NCI-H1436 treated with DMSO at 0.1 percent for 48 hours (cell line): ENCODE measurements around the gene FRAS1.
A peak's percentile ranks its signal among the peaks of the same experiment; 100 is the strongest.
"Not testable (repeated sequence)": the region's sequence is repeated elsewhere in the genome, so short reads cannot be mapped to it uniquely, and the experiment has no call there.

ENCODE experiments used
- DNase-seq: peaks from one replicate; lab custom pipeline; 2025; lab: John Stamatoyannopoulos, UW

The FRAS1 gene

DNA sequence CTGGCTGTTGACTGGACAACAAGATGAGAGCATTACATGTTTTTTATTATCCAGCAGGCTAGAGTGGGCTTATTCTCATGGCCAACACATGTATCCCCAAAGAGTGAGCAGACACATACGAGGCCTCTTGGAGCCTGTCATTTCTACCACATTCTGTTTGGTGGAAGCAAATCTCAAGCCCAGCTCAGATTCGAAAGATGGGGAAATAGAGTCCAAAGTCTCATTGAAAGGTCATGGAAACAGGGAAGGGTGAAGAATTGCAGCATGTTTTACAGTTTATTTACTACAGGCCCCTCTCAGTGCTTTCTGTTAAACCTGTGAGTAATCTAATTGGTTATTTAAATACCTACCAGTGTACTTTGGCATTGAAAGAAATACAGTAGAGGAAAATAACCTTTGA, 108.6 kb downstream of the FRAS1 start:
- no peak for DNase-seq

DNA sequence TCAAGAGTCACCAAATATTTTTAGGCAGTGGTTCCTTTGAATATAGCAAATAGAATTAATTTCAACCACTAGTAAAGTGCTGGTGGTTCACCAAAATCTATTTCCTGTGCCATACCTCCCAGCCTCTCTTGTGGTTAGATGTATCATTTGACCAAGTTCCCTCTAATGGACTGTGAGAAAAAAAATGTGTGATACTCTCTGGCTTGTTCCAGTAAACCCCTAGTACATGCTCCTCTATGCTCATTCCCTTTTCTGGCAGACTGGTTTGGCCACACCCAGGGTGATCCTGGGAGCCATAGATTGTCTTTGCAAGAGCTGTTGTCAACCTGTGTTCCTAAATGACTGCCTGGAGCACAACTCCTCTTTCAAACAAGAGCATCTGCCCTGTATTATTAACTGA, 109.5 kb downstream of the FRAS1 start:
- no peak for DNase-seq

DNA sequence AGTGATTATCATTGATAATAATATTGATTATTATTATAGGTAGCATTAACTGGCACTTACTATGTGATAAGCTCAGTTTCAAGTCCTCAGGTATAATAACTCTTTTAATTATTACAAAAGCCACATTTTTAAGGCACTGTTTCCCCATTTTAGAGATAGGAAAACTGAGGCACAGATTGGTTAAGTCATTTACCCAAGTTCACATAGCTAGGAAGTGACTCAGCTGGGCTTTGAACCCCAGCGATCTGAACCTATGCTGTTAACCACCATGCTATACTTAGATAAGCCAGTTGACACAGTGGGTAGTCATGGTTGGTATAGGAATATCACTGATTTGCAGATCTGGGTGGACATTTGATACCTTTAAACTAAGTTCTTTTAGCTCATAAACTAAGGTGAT, 110.4 kb downstream of the FRAS1 start:
- DNase-seq = no peak

DNA sequence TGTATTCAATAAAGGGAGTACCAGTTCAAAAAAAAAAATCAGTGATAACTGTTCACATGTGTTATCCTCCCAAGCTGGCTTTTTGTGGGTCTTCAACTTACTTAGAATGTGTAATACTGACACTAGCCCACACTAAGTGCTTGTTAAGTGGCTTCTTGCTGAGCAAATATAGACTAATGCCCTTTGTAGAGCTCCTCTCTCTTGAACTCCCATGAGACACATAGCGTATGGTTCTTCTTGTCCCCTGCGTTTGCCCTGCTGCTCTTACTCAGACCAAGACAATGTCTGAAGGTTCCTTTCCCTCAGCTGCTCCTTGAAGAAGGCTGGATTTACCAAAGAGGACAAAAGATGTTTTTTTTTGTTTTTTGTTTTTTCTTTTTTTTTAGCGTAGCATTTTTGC, 110.9 kb downstream of the FRAS1 start:
- peak; percentile 83 for DNase-seq

DNA sequence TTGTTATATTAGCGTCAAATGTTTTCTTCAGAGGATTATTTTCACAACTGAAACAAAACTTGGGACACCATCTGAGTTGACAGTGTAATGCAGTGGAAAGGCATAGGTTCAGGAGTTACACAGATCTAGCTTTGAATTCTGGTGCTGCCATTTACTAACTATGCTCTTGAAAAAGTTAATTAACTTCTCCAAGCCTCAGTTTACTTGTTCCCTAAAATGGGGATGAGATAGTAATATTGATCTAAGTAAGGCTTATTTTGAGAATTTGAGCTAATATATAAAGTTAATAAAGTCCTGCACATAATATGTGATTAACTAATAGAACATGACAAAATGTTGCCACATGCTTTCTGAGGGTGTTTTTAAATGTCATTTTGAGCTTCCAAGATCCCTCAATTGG, 112.6 kb downstream of the FRAS1 start:
- DNase-seq = no peak

DNA sequence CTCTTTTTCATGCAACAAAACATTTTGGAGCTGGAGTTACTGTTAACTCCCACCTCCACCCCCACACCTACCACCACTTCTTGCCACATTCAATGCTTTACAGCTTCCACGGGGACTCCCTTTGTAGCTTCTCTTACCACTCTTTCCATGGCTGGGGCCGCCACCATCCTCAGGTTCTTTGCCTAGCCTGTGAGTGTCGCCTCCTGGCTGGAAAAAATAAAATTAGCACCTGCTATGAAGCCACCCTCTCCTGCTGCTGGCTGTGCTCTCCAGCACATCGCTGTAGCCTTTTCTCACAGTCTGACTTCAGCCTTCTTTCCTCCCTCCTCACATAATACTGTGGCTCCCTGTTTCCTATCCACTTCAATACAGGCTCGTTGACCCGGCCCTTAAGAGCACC, 114.4 kb downstream of the FRAS1 start:
- no peak for DNase-seq

DNA sequence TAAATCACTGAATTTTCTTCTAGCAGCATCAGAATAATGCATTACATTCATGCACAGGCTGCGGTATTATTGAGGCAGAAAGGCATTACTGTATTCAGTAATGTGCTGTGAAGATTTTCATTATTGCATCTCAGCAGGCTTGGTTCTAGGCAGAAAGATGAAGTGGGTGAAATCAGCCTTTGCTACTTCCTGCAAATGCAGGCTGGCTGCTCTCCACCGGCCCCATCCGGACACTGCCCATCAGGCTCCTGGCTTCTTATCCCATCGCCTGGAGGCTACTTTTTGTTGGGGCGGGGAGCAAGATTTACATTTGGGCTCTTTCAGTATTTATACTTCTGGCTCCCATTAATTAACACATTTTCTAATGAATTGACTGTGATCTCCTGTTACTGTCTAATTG, 117.8 kb downstream of the FRAS1 start:
- no peak for DNase-seq

DNA sequence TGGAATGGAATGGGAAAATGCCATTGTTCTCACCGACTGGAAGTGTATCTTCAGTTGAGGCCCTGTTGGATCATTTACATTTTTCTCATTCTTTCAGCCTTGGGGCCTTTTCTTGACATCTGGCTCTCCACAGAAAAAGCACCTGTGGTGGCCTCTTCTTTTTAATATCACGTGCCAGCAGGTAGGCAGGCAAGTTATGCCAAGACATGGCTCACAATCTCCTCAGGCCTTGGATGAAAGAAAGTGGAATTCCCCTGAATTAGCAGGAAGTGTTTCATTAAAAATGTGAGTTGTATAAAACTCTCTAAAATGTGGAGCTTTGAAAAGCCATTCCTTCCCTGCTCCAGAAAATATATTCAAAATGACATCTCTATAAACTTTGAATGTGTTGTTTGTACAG, 122.1 kb downstream of the FRAS1 start:
- DNase-seq = no peak

DNA sequence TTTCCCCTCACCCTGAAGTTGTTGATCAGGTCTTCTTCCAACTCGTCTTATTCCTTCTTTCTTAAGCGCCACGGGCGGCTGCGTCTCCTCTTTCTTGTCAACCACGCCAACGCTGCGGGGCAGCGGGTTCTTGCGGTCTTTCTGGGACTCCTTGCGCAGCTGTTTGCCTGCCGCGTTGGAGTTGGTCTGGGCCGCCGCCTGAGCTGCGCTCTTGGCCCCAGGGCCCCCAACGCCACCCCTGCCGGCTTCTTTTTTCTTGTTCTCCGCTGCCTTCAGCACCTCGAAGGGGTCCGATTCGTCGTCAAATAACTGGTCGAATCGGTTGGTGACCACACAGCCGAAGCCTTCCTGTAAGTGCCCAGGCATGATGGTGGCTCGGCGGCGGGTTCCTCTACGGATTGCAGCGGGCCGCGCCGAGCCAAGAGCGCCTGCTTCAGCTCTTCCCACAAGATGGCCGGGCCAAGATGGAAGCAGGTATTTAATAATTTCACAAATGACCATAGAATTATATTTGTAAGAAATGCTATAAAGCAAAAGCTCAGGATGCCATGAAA, 124.6 kb downstream of the FRAS1 start:
- not testable (repeated sequence) for DNase-seq

DNA sequence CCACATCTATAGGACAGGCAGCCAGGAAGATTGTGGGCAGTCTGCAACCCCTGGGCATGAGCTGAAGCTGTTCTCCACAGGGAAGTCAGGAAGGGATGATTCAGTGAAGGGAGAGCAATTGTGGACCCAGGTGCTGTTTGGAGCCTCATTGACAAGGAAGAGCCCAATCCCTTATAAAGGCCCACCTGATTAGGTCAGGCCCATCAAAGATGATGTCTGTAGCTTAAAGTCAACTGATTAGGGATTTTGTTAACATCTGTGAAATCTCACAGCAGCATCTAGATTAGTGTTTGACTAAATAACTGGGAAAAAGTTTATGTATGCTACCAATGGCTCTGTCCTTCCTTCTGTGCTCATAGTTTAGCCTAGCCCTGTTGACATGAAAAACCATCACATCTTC, 127.5 kb downstream of the FRAS1 start:
- no peak for DNase-seq

DNA sequence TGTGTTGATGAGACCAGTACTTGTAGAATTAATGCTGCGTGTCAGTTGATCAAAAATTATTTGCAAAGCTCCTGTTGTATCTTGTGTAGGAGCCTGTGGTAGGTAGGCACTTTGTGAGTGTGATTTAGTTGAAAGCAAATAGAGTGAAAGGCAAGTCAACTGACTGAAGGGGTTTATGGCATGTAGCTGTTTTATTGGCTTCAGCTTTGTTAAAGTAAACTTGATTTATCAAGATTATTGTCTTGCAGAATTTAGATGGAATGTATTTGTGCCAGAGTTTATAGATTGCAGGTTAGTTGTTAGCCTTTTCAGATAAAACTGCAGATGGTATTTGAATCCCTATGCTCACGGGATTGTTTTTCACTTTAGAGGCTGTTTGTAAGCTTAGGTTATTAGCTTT, 128.0 kb downstream of the FRAS1 start:
- DNase-seq = no peak

DNA sequence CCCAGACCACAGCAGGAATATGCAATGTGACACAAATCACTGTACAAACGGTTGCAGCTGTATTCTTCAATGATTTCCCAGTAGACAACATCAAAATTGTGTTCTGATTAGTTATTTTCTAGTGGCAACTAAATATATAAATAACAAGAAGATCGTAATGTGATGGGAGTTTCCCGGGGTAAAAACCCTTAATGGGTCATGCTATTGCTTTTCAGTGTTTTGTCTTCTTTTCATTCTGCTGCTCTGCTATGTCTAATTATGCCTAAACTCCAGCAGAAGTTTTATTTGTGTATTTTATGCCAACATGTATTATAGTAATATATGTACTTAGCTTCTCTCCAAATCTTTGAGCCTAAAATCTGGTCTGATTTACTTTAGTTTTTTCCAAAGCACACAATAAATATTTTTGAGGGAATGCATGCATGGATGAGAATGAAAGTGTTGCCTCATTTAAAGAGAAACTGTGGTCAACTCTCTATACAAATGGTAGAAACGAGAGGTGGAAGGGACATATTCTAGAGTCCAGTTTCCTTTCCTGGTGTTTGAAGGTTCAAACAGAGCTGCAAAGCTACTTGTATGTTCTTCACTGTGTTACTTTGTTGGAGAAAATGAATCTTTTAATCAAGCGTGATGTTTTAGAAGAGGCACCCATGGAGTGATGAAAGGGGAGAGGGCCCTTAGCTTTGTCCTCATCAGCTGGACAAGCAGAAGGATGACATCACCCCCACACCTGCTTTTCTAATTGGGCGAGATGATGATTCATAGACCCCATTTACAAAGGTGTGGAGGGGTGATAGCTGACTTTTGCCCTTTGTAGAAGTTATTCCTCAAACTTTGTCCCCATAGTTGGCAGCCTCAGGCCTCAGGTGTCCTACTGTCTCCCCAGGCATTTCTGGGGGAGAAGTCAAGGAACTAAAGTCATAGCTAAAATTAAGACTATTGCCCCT, 129.7 kb downstream of the FRAS1 start:
- DNase-seq = no peak

DNA sequence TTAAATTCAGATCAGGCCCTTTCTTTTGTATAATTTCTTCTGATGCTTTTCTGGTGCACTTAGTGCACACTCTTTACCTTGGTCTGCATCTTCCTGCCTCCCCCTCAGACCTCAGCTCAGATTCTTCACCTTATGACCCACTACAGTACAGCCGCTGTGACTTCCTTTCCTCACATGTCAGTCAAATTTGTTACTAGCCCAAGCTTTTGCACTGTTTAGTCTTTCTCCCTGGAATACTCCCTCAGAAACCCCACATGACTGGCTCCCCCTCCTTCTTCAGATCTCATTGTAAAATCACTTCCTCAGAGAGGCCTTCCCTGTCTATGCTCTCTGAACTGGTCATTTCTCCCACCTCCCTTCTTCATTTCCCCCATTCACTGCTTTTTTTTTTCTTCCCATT, 132.9 kb downstream of the FRAS1 start:
- no peak for DNase-seq

DNA sequence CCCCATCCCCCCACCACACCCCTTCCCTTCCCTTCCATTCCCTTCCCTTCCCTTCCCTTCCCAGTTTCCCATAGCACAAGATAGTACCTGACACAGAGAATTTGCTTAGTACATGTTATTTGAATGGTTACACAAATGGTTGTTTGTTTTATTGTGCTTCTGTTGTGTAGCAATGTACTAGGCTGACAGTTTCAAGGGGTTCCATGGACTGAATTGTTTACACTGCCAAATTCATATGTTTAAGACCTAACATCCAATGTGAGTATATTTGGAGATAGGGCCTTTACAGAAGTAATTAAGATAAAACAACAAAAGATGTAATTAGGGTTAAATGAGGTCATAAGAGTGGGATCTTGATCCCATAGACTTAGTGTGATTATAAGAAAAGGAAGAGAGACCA, 133.5 kb downstream of the FRAS1 start:
- no peak for DNase-seq

DNA sequence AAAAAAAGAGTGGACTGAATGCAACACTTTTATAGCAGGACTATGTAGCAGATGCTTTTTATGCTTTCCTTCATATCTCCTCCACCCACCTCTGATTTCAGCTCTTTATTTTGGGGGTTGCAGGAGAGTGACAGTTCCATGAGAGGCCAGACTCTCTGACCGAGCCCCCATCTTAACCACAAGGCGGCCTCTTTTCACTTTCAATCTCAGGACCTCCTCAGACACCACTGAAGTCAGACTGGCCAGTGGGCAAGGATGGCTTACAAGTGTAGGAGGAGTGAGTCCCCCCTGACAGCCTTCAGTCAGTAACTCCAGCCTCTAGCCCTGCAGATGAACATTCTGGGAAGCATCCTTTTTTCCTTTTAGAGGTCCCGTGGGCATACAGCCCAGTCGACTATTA, 140.8 kb downstream of the FRAS1 start:
- DNase-seq = no peak

DNA sequence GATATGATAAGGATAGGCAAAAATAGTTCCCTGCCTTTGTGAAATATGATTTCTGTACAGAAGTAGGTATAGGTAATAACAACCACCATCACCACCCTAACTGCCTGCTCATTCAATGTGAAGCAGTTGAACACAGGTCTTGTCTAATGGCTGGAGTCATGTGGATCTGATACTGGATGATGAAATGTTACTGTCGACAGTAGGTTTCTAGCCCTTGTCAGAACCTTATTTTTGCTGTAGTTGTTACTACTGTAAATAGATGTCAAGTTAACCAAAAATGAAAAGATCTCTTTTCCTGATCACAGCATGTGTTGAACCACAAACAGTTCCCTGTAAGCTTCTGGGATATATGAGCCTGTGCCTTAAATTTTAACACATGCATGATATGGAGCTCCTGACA, 142.9 kb downstream of the FRAS1 start:
- no peak for DNase-seq

DNA sequence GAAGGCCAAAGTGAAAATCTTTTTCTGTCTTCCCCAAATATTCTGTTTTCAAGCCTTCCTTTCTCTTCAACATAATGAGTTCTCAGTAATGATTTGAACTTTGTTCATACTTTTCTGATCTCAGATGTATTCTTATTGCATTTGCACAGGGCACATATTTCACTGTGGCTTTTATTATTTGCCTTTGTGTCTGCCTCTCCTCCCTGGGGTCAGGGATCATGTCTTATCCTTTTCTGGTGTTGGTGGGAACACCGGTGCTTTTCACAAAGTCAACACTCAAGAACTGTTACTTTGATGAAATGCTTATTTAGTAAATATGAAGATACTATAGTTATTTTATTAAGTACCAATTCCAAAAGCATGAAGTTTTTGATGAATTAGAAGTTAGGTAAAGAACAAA, 143.8 kb downstream of the FRAS1 start:
- DNase-seq = no peak

DNA sequence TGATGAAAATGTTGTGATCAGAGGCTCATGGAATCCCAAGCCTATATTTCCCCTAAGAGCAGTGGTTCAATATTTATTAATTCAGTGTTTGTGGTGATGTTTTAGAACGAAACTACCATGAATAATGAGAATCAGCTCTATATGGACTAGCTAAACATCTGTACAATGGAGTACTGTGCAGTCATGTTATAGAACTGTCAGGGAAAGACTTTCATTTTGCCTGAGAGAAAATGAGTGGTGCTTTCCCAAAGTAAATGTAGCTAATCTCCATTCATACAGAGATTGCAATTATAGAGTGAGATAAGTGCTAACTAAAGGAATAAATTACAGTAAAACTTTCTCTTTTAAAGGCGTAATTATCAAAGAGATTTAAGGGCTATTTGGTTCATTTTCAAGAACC, 147.1 kb downstream of the FRAS1 start:
- DNase-seq = no peak

DNA sequence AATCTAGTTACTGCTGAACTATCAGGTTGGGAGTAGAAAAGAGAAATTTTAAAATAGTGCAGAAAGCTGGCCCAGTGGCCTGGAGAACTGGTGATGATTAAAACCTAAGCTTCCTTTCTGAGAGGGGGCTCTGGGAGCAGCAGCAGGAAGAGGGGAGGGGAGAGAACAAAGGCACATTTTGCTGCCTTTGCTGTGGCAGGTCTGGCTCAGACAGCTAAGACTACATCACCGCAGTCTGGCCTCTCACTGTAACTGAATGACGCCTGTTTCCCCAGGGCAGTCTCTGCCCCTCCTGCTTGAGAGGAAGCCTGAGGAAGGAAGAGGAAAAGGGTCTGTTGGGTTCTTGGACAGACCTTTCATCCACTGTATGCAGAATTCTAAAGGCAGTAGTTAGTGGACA, 148.5 kb downstream of the FRAS1 start:
- DNase-seq = no peak

DNA sequence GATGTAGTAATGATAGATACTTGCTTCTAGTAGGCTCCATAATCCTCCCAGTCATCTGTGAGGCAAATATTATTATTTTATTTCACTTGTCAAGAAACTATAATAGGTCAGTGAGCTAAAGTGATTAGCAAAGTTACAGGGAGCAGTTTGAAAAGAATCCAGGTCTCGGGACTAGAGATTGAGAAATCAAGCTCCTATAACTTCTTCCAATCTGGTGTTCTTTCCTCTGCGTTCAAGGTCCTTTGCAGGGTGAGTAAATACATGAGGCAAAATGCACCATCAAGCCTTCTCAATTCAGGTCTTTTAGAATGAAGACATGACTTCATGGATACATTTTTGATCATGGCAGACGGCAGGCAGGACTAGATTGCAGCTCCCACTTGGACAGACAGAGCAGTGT, 150.4 kb downstream of the FRAS1 start:
- no peak for DNase-seq

DNA sequence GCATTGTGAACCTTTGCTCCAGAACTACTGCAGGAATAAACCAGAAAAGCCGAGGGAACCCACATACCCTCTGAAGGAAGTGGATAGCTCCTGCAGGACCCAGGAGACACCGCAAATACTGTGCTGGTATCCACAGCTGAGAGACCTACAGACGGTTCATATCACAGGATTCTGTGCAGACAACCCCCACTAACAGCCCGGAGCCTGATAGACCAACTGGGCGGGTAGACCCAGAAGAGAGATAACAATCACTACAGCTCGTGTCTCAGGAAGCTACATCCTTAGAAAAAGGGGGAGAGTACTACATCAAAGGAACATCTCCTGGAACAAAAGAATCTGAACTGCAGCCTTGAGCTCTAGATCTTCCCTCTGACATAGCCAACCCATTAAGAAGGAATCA, 150.8 kb downstream of the FRAS1 start:
- no peak for DNase-seq

DNA sequence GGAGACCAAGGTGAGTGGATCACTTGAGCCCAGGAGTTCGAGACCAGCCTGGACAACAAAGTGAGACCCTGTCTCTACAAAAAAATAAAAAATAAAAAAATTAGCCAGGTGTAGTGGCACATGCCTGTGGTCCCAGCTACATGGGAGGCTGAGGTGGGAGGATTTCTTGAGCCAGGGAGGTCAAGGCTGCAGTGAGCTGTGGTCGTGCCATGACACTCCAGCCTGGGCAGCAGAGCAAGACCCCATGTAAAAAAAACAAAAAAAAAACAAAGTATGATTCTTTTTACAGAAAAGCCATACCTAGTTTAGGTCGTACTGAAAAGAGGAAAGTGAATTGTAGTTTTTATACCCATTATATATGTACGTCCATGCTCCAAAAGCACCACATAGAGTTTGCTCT, 151.8 kb downstream of the FRAS1 start:
- DNase-seq = not testable (repeated sequence)

DNA sequence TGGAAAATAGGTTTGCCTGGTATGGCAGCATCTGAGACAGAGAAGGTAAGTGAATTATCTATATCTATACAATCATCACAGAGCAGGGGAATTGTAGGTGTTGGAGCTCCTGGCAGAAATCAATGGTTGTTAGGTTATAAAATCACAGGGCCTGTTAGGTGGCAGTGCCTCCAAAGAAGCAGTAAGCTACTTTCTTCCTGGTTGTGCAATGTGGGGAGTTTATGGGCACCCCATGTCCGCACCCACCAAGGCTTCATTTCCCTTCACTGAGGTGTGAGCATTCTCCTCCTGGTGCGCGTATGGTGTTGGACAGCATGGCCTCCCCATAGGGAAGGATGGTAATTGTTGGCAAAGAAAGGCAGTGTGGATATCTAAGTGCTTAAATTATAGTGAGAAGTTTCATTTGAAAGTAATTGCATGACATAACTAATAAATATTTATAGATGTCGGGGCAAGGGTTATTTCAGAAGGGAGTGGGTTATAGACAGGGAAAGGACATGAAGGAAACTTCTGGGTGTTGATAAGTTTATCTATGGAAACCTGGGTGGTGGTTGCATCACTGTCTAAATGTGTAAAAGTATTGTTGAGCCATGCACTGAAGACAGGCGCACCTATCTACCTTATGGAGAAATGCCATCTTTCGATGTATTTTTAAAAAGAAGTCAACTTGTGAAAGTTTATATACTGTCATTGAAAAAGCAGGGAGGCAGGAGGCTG, 153.7 kb downstream of the FRAS1 start:
- DNase-seq = no peak
